ENCODE data around the gene SRBD1.

SRBD1 gene

GRCh38 chr2:45345331-45346234 lies 265.5 kb downstream of the SRBD1 start:
- DNase-seq = no peak

GRCh38 chr2:45344502-45344901 lies 266.6 kb downstream of the SRBD1 start:
- DNase-seq = no peak

- no peak for DNase-seq
These were observed 267.0 kb downstream of the SRBD1 start for GRCh38 chr2:45344071-45344470.

GRCh38 chr2:45343251-45344017 lies 267.6 kb downstream of the SRBD1 start:
- DNase-seq = no peak

GRCh38 chr2:45340318-45340717 lies 270.7 kb downstream of the SRBD1 start:
- no peak for DNase-seq

- DNase-seq = no peak
These were observed 271.8 kb downstream of the SRBD1 start for GRCh38 chr2:45339253-45339652.

All from NCI-H187 treated with DMSO at 0.1 percent for 48 hours (cell line).